NCI-H2196 treated with DMSO at 0.1 percent for 48 hours (cell line): ENCODE measurements around the gene PGLYRP3.

Source experiments
- DNase-seq: peaks from one replicate; lab custom pipeline; 2025; ENCODE audit not compliant: unreplicated experiment; lab: John Stamatoyannopoulos, UW

PGLYRP3 gene, protein sequence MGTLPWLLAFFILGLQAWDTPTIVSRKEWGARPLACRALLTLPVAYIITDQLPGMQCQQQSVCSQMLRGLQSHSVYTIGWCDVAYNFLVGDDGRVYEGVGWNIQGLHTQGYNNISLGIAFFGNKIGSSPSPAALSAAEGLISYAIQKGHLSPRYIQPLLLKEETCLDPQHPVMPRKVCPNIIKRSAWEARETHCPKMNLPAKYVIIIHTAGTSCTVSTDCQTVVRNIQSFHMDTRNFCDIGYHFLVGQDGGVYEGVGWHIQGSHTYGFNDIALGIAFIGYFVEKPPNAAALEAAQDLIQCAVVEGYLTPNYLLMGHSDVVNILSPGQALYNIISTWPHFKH

DNA sequence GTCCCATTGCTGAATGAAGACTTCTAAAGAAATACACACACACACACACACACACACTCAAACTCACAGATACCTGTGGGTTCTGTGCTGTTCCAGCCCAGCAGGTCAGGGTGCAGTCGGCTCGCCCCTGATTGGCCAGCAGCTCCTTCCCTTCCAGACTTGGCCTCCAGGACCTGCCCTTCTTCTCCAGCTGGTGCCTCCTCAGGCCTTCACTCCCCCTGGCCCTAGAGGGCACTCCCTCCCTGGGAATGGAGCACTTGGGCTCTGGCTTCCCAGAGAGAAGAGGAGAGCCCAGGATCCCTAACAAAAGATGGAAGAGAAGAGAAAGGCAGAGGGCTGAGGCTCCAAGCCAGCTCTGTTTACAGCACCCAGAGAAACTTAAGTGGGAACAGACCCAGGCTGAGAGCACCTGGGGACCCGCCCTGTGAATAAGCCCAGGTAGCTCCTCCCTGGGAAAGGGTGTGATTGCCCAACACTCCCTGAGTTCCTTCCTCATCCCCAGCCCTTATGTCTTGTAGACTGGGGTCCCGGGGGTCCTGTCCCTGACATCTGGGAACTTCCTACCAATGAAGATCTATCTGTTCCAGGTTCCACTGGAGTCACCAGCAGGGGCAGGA is at the start of gene PGLYRP3:
Gene PGLYRP3 (minus strand): TSS at position 383 of the 617 bp plus-strand sequence. CDS start 2,287 bp downstream, outside the sequence.
- peak; percentile 10 for DNase-seq

DNA sequence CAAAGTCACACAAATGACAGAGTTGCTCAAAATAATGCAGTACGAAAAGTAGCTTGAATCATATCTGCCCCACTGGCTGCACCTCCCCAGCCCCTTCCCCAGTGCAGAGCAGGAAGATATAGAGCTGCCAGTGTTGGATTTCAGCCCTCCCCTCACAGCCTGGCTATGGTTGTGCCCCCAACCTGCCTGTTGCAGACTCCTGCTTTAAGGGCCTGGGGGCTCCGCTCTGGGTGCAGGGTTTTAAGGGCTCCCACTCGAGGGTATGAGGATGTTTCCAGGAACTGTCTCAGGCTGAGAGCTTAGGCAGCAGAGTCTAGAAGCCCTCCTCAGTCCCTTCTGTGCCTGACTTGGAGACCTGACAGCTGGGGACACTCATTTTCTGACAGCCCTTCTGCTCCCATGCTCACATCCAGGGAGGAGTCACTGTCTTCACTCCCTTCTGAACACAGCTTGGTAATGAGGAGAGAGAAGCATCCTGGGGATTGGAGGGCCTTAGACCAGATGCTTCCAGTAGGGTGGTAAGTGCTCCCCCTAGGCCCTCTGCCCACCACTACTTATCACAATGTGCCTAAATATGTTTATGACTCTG is 49.5 kb upstream of the PGLYRP3 start:
- no peak for DNase-seq

DNA sequence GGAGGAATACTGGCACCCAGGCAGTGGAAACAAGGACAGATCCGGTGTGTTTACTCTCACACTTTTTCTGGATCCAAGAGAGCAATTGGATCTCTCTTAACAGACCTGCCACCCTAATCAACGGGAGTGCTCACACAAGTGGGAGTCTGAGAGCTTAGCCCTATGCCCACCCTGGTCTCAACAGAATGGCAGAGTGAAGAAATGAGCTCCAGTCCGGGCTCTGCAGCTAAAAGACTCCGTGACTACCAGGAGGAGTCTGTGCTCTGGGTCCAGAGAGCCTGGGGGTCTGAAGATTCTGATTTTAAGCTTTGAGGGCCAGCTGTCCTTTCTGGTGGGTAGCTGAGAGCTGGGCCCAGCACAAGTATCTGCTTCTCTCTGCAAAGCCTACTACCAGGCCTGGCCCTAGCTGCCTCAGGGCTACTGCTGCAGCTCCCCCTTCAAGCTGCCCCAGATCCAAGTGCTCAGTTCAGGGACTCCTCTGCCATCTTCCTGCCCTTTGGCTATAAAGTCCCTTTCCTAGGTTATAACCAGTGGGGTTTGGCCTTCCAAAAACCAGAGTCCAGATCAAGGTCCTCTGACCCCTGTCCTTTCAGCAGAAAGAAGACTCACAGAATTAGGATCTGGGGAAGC is 48.8 kb upstream of the PGLYRP3 start:
- DNase-seq = no peak

DNA sequence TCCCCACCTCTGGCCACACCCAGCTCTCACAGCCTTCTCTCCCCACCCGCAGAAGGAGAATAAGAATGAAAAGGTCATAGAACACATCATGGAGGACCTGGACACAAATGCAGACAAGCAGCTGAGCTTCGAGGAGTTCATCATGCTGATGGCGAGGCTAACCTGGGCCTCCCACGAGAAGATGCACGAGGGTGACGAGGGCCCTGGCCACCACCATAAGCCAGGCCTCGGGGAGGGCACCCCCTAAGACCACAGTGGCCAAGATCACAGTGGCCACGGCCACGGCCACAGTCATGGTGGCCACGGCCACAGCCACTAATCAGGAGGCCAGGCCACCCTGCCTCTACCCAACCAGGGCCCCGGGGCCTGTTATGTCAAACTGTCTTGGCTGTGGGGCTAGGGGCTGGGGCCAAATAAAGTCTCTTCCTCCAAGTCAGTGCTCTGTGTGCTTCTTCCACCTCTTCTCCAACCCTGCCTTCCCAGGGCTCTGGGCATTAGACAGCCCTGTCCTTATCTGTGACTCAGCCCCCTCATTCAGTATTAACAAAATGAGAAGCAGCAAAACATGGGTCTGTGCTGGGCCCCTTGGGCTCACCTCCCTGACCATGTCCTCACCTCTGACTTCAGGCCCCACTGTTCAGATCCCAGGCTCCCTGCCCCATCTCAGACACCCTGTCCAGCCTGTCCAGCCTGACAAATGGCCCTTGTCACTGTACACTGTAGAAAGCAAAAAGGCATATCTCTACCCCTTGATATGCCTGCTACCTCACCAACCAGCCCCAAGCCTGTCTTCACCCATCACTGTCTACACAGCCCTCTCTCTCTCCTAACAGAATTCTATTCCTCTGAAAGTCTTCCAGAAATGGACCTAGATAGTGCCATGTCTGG is 48.1 kb upstream of the PGLYRP3 start:
- no peak for DNase-seq

DNA sequence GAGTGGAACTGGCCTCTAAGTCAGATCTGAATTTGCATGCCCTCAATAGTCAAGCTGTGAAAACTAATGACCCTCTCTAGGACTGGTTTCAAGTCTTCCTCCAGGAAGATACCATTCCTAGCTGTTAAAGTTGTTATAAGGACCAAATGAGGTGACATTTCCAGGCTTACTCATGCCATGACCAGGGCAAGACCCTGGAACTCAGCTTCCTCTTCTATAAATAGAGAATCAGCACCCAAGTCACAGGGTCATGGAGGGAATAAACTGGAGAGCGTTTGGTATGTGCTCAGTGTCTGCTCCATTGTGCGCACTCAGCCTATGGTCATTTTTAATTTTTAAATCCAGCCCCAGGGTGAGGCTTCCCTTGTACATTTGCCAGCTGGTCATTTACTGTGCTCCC is 47.4 kb upstream of the PGLYRP3 start:
- no peak for DNase-seq

DNA sequence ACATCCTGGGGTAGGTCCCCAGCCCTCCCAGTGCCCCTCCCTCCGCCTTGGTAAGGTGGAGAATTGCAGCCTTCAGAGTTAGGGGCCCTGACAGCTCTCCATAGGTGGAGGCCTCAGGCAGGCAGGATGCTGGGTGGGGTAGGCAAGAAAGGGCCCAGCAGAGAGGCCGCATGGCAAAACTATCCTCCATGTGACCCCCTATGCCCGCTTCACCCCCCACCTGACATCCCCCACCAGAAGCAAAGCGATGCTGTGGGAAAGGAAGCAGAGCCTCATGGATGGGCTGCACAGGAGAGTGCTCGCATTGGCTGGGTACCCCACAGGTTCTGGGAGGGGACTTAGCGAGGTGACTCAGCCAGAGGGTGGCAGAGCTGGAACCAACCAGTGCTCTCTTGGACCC is 46.5 kb upstream of the PGLYRP3 start:
- DNase-seq = no peak

DNA sequence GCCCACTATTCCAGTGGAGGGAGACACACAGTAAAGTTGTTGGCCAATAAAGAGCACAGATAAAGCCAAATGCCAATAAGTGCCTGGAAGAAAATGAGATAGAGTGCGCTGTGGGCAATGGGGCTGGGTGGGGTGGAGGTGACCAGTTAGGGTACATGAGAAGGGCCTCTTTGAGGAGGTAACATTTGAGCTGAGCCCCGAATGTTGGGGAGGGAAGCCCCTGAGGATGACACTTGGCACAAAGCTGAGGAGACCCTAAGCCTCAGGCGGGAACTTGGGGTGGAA is 45.9 kb upstream of the PGLYRP3 start:
- no peak for DNase-seq

DNA sequence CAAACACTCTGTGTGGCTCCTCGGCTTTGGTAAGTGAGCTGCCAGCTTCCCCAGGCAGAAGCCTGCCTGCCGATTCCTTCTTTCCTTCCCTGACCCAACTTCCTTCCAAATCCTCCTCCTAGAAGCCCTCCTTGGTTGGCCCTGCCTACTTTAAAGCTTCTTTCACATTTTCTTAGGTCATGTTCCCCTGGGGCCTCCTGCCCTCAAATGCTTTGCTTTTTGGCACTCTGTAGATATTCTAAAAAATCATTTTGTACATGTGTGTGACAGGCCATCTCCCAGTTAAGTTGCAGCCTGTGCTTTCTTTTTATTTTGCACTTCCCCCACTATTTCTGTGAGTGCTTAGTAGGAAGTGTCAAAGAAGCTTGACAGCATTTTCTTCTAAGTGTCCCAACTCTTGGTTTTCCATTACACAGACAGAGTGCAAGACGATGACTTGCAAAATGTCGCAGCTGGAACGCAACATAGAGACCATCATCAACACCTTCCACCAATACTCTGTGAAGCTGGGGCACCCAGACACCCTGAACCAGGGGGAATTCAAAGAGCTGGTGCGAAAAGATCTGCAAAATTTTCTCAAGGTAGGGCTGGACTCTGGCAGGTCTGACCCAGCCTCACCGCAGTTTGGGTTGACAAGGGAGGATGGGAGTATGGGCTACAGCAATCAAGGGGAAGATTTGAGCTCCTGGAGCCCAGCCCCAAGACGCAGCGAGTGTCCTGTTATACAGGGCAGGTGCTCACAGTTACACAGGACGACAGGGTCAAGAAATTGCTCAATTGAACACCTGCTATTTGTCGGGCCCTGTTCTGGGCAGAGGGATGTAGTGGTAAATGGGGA is 45.3 kb upstream of the PGLYRP3 start, which contains the start of gene S100A9:
Gene S100A9 (plus strand): TSS at position 2 of the 838 bp plus-strand sequence. CDS start 430 bp downstream, at position 432.
- DNase-seq = no peak

DNA sequence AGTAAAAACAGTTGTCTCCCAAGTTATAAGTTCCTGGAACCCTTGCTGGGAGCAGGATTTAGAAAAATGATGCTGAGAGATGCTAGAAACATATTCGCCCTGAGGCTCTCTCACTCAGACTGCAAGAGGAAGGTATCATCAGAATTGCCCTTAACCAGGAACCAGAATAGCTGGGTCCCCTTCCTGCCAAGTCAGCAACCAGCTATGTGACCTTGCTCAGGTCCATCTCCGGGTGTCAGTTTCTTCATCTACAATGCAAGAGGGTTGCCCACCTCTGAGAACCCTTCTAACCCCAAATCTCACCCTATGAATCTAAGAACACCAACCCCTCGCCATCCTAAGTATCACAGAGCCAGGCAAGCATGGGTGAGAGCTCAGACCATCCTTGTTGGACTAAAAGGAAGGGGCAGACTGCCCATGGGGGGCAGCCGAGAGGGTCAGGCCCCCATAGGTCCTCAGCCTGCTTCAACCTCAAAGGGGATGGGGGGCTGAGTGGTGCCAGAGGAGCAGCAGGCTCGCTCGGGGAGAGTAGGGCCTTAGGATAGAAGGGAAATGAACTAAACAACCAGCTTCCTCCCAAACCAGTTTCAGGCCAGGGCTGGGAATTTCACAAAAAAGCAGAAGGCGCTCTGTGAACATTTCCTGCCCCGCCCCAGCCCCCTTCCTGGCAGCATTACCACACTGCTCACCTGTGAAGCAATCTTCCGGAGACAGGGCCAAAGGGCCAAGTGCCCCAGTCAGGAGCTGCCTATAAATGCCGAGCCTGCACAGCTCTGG is 44.5 kb upstream of the PGLYRP3 start:
- DNase-seq = no peak

DNA sequence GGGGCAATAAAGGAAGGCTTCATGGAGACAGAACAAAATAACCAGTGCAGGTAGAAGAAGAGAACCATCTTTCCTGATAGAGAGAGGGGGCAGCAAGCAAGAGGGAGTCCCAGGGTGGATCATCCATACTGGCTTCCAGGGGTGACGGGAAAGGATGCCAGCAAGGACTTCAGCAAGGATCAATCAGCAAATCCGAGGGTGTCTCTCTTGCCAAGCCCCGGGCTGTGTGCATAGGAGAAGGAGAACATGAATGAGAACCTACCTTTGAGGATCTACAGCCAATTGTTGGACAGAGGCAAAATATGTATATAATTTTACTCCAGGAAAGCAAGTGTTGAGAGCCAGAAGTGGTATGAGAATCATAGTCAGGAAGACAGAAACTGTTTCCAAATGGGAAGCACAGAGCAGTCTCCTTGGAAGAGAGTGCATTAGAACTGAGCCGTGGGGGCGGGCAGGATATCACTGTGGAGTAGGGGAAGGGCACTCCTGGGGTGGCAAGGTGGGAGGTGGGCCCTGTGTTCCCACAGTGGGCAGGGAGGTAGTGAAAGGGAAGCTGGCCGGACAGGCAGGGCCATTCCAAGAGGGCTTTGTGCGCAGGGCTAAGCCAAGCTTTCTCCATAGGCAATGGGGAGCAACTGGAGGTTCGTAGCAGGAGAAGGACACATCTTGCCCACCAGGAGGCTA is 43.8 kb upstream of the PGLYRP3 start:
- no peak for DNase-seq

DNA sequence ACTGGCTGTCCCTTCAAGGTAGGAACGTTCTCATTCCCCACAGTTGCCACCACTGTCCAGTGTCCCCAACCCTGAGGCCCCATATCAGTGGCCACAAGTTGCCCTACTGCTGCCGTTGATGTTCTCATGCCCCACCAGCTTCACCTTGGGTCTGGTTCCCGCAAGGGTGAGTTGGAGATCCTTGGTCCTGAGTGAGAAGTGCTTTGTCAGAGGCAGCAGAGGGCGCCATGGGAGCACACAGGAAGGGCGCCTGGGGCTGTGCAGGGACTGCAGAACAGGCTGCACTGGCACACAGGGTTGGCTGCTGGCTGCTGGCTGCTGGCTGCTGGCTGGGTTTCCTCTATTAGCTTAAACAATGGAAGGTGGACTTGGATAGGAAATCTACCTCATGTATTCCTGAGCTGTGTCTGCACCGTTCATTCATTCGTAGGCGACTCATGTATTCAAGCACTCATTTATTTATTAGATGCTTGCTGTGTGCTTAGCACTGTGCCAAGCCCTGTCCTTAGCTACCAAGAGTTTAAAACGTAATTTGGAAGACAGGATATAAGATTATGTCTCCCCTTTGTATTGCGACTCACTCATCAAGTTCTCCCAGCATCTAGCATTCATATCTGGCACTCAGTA is 42.8 kb upstream of the PGLYRP3 start:
- DNase-seq = peak; percentile 39

DNA sequence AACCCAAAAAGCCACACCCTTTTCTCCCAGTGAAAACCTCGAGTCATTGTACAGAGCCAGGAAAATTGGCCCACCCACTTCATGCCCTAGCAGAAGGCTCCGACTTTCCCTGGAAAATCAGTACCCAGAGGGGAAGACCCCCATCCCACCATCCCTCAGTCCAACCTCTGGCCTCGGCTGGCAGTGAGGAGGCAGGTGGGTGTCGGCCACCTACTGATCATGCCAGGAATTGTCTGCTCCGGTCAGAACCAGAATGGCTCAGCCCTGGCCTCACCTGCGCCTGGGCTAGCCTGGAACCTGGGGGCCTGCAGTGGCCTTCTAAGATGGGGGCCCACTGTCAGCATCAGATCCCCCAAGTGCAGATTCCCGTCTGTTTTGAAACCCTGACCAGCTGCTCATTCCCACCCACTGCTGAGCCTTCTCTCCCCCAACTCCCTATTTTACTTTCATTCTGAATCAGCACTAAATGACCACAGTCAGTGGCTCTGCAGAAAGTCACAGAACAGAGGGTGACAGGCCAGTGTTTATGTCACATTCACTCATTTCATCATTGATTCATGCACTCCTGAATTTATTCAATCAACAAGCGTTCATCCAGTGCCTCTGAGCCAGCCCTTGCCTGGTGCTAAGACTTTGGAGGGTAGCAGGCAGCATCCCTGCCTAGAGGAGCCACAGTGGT is 41.9 kb upstream of the PGLYRP3 start:
- no peak for DNase-seq

DNA sequence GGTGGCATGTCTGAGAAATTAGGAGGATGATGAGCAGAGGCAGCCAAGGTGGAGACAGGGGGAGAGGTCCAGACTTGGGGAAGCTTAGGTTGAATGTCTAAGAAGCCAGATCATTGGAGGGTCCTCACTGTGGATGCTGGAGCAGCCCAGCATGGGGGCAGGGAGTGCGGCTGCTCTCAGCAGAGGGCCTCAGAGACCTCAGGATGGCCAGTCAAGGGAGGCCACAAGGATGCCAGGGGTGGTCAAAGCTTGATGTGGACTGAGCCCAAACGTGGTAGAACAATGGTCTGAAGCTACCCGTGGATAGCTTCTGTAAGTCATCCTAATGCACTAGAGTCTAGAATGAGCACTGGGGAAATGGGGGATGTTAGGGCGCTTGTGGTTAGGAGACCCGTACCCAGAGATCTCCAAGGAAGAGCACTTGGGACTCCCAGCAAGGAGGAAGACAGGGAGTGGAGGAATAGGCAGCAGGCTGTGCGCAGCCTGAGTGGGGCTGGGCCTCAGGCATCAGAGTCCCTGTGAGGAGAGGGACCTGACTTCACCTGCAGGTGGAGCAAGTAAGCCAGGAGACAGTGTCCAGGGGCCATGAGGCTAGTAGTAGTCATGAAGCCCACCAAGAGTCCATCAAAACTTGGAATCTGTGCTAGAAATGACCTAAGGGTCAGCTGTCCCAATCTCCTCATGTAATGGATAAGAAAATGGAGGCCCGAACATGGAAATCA is 40.6 kb upstream of the PGLYRP3 start:
- DNase-seq = peak; percentile 21

DNA sequence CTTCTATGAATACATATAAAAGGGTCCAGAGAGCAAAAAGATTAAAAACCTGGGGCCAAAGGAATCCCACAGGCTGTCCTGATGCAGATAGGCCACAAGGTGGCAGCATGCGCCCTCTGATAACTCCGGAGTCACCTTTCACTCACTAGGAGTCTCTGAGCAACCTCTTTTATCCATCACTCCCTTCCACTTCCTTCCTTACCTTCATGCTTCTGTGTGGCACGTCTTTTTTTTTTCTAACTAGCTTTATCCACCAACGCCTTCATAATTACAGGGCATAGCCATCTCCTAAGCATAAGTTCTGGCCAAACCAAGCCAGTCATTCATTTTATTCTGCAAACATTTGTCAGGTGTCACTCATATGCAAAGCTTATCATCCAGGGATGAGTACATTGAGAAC is 39.8 kb upstream of the PGLYRP3 start:
- peak; percentile 72 for DNase-seq

DNA sequence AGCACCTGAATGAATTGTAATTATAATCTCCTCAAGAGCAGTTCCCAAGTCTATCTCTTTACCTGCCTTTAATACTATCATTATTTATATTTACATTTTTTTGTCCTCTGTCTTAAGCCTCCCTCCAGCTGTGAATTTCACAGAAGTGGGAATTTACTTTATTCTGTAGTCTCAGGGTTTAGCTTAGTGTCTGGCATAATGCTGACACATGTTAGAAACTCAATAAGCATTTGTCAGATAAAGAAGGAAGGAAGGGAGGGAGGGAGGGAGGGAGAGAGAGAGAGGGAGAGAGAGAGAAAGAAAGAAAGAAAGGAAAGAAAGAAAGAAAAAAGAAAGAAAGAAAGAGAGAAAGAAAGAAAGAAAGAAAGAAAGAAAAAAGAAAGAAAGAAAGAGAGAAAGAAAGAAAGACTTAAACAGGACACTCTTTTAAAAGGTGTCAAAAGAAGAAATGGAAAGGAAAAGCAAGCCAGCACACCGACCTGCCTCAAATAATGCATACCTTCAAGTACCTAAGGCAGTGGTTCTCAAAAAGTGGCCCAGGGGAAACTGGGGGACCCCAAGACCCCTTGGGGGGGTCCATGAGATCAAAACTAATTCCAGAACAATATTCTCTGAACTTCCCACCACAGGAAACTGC is 37.7 kb upstream of the PGLYRP3 start:
- DNase-seq = no peak
